ENCODE data around the gene LAMA2. TPM values are rescaled to one million over a fixed set of nuclear protein-coding genes. Genes with fewer than 3 reads are reported as not detected.

LAMA2 gene
- total RNA-seq, 1 donor from 2014 or later = 18.0 TPM

DNA sequence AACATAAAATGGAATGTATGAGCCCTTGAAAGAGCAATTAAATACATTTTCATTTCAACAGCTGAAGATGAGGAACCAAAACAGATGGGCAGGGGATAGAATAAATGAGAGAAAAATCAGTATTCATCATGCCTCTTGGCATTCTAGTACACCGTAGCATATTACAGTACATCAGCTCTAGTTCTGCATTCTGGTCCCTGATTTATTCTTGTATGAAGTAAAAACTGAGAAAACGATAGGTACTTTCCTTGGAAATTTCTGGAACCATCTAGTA is 477.7 kb downstream of the LAMA2 start:
- DNase-seq (ENCODE audit: extremely low spot score, unreplicated experiment) = no peak
- H3K27me3 Mint-ChIP-seq (ENCODE audit: unreplicated experiment) = peaks cover 31% of the 10 kb centered on the region
- no peak overlapping the region for H3K4me3 Mint-ChIP-seq (ENCODE audit: unreplicated experiment)
- no peaks in the 10 kb centered on the region for H3K4me1 Mint-ChIP-seq (ENCODE audit: unreplicated experiment)
- TF ChIP-seq, protein P1, sequence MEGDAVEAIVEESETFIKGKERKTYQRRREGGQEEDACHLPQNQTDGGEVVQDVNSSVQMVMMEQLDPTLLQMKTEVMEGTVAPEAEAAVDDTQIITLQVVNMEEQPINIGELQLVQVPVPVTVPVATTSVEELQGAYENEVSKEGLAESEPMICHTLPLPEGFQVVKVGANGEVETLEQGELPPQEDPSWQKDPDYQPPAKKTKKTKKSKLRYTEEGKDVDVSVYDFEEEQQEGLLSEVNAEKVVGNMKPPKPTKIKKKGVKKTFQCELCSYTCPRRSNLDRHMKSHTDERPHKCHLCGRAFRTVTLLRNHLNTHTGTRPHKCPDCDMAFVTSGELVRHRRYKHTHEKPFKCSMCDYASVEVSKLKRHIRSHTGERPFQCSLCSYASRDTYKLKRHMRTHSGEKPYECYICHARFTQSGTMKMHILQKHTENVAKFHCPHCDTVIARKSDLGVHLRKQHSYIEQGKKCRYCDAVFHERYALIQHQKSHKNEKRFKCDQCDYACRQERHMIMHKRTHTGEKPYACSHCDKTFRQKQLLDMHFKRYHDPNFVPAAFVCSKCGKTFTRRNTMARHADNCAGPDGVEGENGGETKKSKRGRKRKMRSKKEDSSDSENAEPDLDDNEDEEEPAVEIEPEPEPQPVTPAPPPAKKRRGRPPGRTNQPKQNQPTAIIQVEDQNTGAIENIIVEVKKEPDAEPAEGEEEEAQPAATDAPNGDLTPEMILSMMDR (IDR thresholded peaks at IDR 0.05) = no peak
- no peaks in the 10 kb centered on the region for H3K9me3 Mint-ChIP-seq (ENCODE audit: unreplicated experiment)
- no peak overlapping the region for H3K27ac Mint-ChIP-seq (ENCODE audit: unreplicated experiment)
- no peaks in the 10 kb centered on the region for H3K36me3 Mint-ChIP-seq (ENCODE audit: unreplicated experiment)

DNA sequence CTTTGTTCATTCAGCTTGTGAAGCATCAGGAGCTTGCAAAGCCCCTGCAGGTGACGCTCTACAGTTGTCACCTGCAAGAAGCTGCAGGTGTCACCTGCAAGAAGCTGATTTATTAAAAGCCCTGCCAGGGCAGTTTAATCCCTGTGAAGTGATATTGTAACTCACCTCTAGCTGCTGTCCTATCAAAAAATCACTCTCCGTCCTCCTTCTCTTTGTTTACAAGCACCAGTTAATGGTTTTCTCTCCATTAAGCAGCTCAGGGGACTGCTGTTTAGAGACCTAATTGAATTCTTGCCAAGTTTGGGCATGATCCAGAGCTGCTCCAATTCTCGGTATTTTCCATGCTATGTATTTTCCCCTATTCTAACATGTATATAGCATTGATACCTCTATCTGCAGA is 481.1 kb downstream of the LAMA2 start:
- TF ChIP-seq, protein P1 (IDR thresholded peaks at IDR 0.05) = no peak
- Mint-ChIP-seq H3K4me3 (ENCODE audit: unreplicated experiment) (no peak overlapping the region), H3K36me3 (ENCODE audit: unreplicated experiment) (no peaks in the 10 kb centered on the region), H3K27ac (ENCODE audit: unreplicated experiment) (no peak overlapping the region), H3K4me1 (ENCODE audit: unreplicated experiment) (no peaks in the 10 kb centered on the region), H3K27me3 (ENCODE audit: unreplicated experiment) (peaks cover 32% of the 10 kb centered on the region), H3K9me3 (ENCODE audit: unreplicated experiment) (no peaks in the 10 kb centered on the region)
- no peak for DNase-seq (ENCODE audit: extremely low spot score, unreplicated experiment)

DNA sequence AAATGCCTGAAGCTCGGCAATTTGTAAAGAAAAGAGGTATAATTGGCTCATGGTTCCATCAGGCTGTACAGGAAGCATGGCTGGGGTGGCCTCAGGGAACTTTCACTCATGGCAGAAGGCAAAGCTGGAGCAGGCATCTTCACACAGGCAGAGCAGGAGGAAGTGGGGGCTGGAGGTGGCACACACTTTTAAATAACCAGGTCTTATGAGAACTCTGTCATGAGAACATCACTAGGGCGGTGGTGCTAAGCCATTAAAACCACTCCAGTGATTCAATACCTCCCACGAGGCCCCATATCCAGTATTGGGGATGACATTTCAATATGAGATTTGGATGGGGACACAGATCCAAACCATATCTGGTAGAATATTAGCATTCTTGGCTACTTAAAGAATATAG is 481.8 kb downstream of the LAMA2 start:
- TF ChIP-seq, protein P1 (IDR thresholded peaks at IDR 0.05) = no peak
- no peaks in the 10 kb centered on the region for H3K36me3 Mint-ChIP-seq (ENCODE audit: unreplicated experiment)
- H3K4me1 Mint-ChIP-seq (ENCODE audit: unreplicated experiment) = peaks cover 2% of the 10 kb centered on the region
- no peaks in the 10 kb centered on the region for H3K9me3 Mint-ChIP-seq (ENCODE audit: unreplicated experiment)
- no peak overlapping the region for H3K4me3 Mint-ChIP-seq (ENCODE audit: unreplicated experiment)
- no peak for DNase-seq (ENCODE audit: extremely low spot score, unreplicated experiment)
- no peak overlapping the region for H3K27ac Mint-ChIP-seq (ENCODE audit: unreplicated experiment)
- H3K27me3 Mint-ChIP-seq (ENCODE audit: unreplicated experiment) = peaks cover 35% of the 10 kb centered on the region

DNA sequence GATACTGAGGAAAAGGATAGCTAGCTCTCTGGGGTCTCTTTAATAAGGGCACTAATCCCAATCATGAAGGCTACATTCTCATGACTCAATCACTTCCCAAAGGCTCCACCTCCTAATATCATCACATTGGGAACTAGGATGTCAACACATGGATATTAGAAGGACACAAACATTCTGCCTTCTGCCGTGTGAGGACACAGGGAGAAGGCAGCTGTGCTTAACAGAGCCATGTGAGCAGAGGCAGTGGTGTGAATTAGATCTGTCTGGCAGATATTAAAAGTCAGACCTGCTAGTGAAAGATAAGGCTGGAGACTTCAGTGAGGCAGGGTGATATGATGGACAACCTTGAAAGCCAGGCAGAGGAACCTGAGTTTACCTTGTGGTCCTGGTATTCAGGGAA is 485.1 kb downstream of the LAMA2 start:
- Mint-ChIP-seq H3K36me3 (ENCODE audit: unreplicated experiment) (no peaks in the 10 kb centered on the region), H3K4me3 (ENCODE audit: unreplicated experiment) (no peak overlapping the region), H3K27ac (ENCODE audit: unreplicated experiment) (no peak overlapping the region), H3K4me1 (ENCODE audit: unreplicated experiment) (peaks cover 8% of the 10 kb centered on the region), H3K27me3 (ENCODE audit: unreplicated experiment) (peaks cover 30% of the 10 kb centered on the region), H3K9me3 (ENCODE audit: unreplicated experiment) (no peaks in the 10 kb centered on the region)
- TF ChIP-seq, protein P1 (IDR thresholded peaks at IDR 0.05) = no peak
- DNase-seq (ENCODE audit: extremely low spot score, unreplicated experiment) = no peak

DNA sequence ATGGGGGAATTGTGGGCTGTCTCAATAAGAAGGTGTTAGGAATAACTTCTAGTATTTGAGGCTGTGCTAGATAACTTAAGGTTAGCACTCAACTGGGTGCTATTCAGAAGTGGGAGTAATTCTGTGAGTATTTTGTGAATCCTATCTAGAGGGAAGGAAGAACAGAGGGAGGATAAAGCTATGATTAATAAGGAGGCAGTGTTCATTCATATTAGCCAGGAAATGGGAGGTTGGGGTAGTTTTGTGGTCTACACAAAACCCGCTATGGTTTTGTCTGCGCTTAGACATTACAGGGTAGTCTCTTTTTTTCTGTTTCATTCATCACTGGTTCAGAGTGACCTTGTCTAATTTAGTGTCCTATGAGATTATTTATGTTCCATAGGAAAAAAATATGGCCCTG is 486.0 kb downstream of the LAMA2 start:
- no peaks in the 10 kb centered on the region for H3K36me3 Mint-ChIP-seq (ENCODE audit: unreplicated experiment)
- H3K4me3 Mint-ChIP-seq (ENCODE audit: unreplicated experiment) = no peak overlapping the region
- no peak overlapping the region for H3K27ac Mint-ChIP-seq (ENCODE audit: unreplicated experiment)
- peaks cover 8% of the 10 kb centered on the region for H3K4me1 Mint-ChIP-seq (ENCODE audit: unreplicated experiment)
- H3K9me3 Mint-ChIP-seq (ENCODE audit: unreplicated experiment) = no peaks in the 10 kb centered on the region
- DNase-seq (ENCODE audit: extremely low spot score, unreplicated experiment) = no peak
- TF ChIP-seq, protein P1 (IDR thresholded peaks at IDR 0.05) = no peak
- peaks cover 34% of the 10 kb centered on the region for H3K27me3 Mint-ChIP-seq (ENCODE audit: unreplicated experiment)

Measured in osteocyte (in vitro differentiated cells).